Dendritic cell treated with granulocyte-macrophage colony-stimulating factor and Interleukin-4, amounts not matched to agents 40 ng/mL and 50 ng/mL, for 4 days (primary cell): Measurements from ENCODE around the gene INHA.

Experiments
- H3K27ac Mint-ChIP-seq: one replicate; pipeline ENCODE4 v1.8.0; 2022; ENCODE audit warnings: mild to moderate bottlenecking, mixed read lengths
- H3K27me3 Mint-ChIP-seq: one replicate; pipeline ENCODE4 v1.8.0; 2022; ENCODE audit warnings: mild to moderate bottlenecking, mixed read lengths
- H3K36me3 Mint-ChIP-seq: one replicate; pipeline ENCODE4 v1.8.0; 2022; ENCODE audit warnings: low read depth, mixed read lengths
- H3K4me1 Mint-ChIP-seq: one replicate; pipeline ENCODE4 v1.8.0; 2022; ENCODE audit warnings: low read depth, mixed read lengths
- H3K4me3 Mint-ChIP-seq: one replicate; pipeline ENCODE4 v1.8.0; 2022; ENCODE audit warnings: mild to moderate bottlenecking, moderate library complexity, mixed read lengths
- H3K9me3 Mint-ChIP-seq: one replicate; pipeline ENCODE4 v1.8.0; 2022; ENCODE audit warnings: mixed read lengths
- intact Hi-C: fragments of 100-400 bp; cut with micrococcal nuclease; formaldehyde crosslinking; loops from one replicate; pipeline ENCODE4 v1.15.0; 2022

The INHA gene

DNA sequence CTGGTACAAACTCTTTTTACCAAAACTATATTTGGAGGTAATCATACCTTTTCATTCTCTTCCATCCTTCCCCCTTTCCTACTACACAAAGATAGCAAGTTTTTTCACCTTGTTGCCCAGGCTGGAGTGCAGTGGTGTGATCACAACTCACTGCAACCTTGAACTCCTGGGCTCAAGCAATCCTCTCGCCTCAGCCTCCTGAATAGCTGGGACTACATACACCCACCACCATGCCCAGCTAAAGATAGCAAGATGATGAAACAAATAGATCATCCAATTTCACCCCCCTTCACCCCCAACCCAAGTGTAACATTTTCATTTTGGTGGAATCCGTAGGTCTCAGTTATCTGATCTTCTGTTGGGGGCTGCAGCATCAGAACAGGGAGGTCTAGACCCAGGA lies 21.0 kb downstream of the INHA start:
- Mint-ChIP-seq H3K4me1 (peaks cover 13% of the 10 kb centered on the region), H3K27ac (no peak overlapping the region), H3K9me3 (no peaks in the 10 kb centered on the region), H3K27me3 (peaks cover 13% of the 10 kb centered on the region), H3K36me3 (peaks cover 8% of the 10 kb centered on the region), H3K4me3 (no peak overlapping the region)
- intact Hi-C loops: no loop called here

DNA sequence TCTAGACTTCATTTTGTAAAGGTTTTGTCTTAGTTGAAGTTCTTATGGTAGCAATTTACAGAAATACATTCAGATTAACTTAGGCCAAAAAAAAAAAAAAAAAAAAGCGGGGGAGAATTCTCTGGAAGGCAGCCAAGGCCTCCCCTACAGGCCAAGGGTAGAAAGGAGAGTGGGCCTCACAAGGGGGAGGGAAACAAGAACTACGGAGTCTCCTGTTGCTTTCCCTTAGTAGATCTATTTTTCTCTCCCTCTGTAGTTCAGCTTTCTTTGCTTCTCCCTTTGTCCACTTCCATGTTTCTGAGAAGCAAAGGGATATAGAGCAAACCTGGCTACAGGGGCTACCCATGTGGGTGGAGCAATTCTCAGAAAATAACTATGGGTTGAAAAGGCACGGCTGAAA lies 23.1 kb downstream of the INHA start:
- H3K27ac Mint-ChIP-seq: peak overlapping the region; percentile 63
- intact Hi-C loops: loop anchor here (5.0 kb wide), 3 partner anchors 47 to 198 kb away; partner anchors contain the start of gene GMPPA
- peaks cover 12% of the 10 kb centered on the region for H3K27me3 Mint-ChIP-seq
- H3K36me3 Mint-ChIP-seq: peaks cover 19% of the 10 kb centered on the region
- peaks cover 27% of the 10 kb centered on the region for H3K4me1 Mint-ChIP-seq
- no peaks in the 10 kb centered on the region for H3K9me3 Mint-ChIP-seq
- H3K4me3 Mint-ChIP-seq: no peak overlapping the region

- Mint-ChIP-seq H3K9me3 (no peaks in the 10 kb centered on the region), H3K27ac (peak overlapping the region; percentile 96), H3K4me1 (peaks cover 38% of the 10 kb centered on the region), H3K36me3 (peaks cover 35% of the 10 kb centered on the region), H3K4me3 (peak overlapping the region; percentile 94), H3K27me3 (peaks cover 8% of the 10 kb centered on the region)
- intact Hi-C loops: loop anchor here (2.0 to 5.0 kb wide), 4 partner anchors 45 to 200 kb away; partner anchors contain the start of genes GMPPA and TMEM198
Measured at GRCh38 chr2:219596954-219597551, 24.9 kb downstream of the INHA start.

DNA sequence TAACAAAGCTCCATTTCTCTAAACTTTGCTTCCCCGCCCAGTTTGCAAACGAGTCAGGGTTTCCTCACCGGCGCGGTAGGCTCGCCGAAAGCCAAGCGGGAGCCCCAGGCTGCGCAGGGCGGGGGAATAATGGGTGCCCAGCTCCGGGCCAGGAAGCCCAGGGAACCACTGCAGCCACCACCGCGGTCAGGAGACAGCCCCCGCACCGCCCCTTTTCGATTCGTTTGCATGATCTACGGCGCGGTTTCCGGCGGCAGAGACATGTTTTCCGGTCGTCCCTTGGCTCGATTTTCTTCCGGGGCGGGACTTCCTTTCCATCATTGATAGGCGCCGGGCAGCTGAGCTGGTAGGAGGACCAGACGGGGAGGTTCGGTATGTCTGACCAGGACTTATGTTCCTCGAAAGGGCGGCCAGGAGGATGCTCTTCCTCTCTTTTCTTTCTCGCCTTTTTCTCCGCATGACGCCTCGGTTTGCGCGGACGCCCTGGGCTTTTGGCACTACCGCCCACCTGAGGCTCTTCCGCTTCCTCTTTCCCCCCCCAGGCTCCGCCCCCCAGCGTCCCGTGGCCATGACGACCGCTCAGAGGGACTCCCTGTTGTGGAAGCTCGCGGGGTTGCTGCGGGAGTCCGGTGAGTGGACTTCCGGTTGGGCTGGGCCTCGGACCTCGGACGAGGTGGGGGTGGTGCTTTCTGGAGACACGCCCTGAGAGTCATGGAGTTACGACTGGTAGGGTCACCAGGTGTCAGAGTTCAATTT lies 25.6 kb downstream of the INHA start, which contains the start of gene STK11IP:
TSS of gene STK11IP (plus strand) at position 306 of the 756 bp plus-strand sequence. CDS start at position 569, 263 bp downstream.
- intact Hi-C loops: loop anchor here (2.0 to 5.0 kb wide), 4 partner anchors 45 to 200 kb away; partner anchors contain the start of genes GMPPA and TMEM198
- peaks cover 42% of the 10 kb centered on the region for H3K36me3 Mint-ChIP-seq
- H3K27me3 Mint-ChIP-seq: peaks cover 6% of the 10 kb centered on the region
- peak within 1 kb of the TSS; percentile 94 for H3K4me3 Mint-ChIP-seq
- H3K4me1 Mint-ChIP-seq: peaks cover 42% of the 10 kb centered on the region
- no peaks in the 10 kb centered on the region for H3K9me3 Mint-ChIP-seq
- H3K27ac Mint-ChIP-seq: peak within 1 kb of the TSS; percentile 96

GRCh38 chr2:219598308-219599078 lies 26.4 kb downstream of the INHA start:
- Mint-ChIP-seq H3K27ac (peak overlapping the region; percentile 96), H3K4me3 (peak overlapping the region; percentile 94), H3K27me3 (peaks cover 3% of the 10 kb centered on the region), H3K9me3 (no peaks in the 10 kb centered on the region), H3K36me3 (peaks cover 49% of the 10 kb centered on the region), H3K4me1 (peaks cover 50% of the 10 kb centered on the region)
- intact Hi-C loops: loop anchor here (5.0 kb wide), 3 partner anchors 44 to 201 kb away; partner anchors contain the start of gene GMPPA

DNA sequence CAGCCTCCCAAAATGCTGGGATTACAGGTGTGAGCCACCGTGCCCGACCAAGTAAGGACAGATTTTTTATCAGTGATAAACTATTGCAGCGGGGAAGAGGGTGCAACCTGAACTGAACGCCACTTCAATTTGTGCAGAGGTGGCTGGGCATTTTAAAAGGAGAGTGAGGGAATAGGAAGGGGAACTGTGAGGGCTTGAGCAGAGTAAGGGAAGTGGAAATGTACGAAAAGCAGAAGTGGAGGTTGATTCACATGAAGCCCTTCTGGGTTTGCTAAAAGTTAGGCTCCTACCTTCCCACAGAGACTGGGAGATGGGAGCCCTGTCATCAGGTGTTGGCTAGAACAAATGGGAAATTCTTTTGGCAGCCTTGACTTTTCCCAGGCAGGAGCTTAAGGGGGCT lies 31.7 kb downstream of the INHA start:
- H3K27me3 Mint-ChIP-seq: no peaks in the 10 kb centered on the region
- H3K27ac Mint-ChIP-seq: peak overlapping the region; percentile 55
- peaks cover 91% of the 10 kb centered on the region for H3K36me3 Mint-ChIP-seq
- H3K4me3 Mint-ChIP-seq: no peak overlapping the region
- intact Hi-C loops: no loop called here
- H3K4me1 Mint-ChIP-seq: peaks cover 50% of the 10 kb centered on the region
- H3K9me3 Mint-ChIP-seq: no peaks in the 10 kb centered on the region

DNA sequence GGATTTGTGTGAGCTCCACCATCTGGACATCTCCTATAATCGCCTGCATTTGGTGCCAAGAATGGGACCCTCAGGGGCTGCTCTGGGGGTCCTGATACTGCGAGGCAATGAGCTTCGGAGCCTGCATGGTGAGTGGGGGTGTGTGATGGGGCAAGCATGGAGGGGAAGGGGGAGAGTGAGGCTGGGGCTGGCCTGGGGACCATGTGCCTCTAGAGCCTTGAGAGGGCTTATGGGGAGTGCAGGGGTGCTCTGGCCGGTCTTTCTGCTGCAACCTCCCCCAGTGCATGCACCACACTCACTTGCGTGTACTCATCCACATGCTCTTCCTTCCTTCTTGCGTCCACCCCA lies 33.5 kb downstream of the INHA start:
- Mint-ChIP-seq H3K27me3 (no peaks in the 10 kb centered on the region), H3K36me3 (peaks cover 99% of the 10 kb centered on the region), H3K9me3 (no peaks in the 10 kb centered on the region), H3K27ac (no peak overlapping the region), H3K4me1 (peaks cover 40% of the 10 kb centered on the region), H3K4me3 (no peak overlapping the region)
- intact Hi-C loops: no loop called here

DNA sequence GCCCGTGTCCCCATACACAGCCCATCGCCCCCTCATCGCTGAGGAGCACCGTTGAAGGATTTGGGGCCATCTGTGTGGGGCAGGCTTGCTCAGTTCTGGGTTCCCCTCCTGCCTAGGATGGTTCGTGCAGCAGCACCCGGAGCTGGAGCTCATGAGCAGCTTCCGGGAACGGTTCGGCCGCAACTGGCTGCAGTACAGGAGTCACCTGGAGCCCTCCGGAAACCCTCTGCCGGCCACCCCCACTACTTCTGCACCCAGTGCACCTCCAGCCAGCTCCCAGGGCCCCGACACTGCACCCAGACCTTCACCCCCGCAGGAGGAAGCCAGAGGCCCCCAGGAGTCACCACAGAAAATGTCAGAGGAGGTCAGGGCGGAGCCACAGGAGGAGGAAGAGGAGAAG lies 35.8 kb downstream of the INHA start:
- peaks cover 99% of the 10 kb centered on the region for H3K36me3 Mint-ChIP-seq

GRCh38 chr2:219608399-219608964 lies 36.4 kb downstream of the INHA start:
- intact Hi-C loops: no loop called here
- Mint-ChIP-seq H3K4me3 (no peak overlapping the region), H3K9me3 (no peaks in the 10 kb centered on the region), H3K27me3 (no peaks in the 10 kb centered on the region), H3K4me1 (peaks cover 27% of the 10 kb centered on the region), H3K36me3 (peaks cover 100% of the 10 kb centered on the region), H3K27ac (peak overlapping the region; percentile 33)

More for the DNA sequence above, 35.8 kb downstream of the INHA start:
- H3K4me3 Mint-ChIP-seq: no peak overlapping the region
- H3K9me3 Mint-ChIP-seq: no peaks in the 10 kb centered on the region
- intact Hi-C loops: no loop called here
- peak overlapping the region; percentile 33 for H3K27ac Mint-ChIP-seq
- H3K27me3 Mint-ChIP-seq: no peaks in the 10 kb centered on the region
- peaks cover 32% of the 10 kb centered on the region for H3K4me1 Mint-ChIP-seq

DNA sequence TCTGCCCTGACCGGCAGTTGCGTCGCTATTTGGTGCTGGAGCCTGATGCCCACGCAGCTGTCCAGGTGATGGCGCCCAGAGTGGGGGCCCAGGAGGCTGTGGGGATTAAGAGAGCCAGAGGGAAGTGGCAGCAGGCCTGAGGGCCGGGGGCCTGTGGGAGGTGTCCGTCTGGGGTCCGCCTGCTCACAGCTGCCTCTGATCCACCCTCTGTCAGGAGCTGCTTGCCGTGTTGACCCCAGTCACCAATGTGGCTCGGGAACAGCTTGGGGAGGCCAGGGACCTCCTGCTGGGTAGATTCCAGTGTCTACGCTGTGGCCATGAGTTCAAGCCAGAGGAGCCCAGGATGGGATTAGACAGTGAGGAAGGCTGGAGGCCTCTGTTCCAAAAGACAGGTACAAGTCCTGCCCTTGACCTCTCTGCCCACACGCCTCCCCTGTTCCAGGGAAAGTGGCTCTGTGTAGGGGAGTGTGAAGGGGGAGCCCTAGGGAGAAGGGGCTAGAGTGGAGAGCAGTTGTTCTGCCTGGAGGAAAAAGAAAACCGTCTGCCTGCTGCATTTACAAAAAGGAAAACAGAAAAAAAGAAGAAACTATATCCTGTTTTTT lies 37.1 kb downstream of the INHA start:
- no peaks in the 10 kb centered on the region for H3K9me3 Mint-ChIP-seq
- H3K4me3 Mint-ChIP-seq: no peak overlapping the region
- intact Hi-C loops: no loop called here
- H3K27ac Mint-ChIP-seq: no peak overlapping the region
- peaks cover 20% of the 10 kb centered on the region for H3K4me1 Mint-ChIP-seq
- peaks cover 100% of the 10 kb centered on the region for H3K36me3 Mint-ChIP-seq
- no peaks in the 10 kb centered on the region for H3K27me3 Mint-ChIP-seq

DNA sequence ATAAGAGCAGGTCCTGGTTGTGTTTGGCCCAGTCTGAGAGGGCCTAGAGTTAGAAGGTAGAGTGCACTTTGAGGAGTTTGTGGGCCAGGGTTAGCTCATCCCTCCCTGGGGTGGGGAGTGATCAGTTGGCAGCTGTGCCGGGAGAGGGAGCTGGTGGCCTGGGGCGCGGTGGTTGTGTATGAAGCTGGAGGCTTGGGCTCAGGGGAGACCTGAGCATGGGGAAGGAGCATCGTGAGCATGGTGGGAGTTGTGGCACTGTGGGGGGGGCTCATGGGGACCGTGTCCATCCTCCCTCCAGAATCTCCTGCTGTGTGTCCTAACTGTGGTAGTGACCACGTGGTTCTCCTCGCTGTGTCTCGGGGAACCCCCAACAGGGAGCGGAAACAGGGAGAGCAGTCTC lies 39.2 kb downstream of the INHA start:
- no peaks in the 10 kb centered on the region for H3K27me3 Mint-ChIP-seq
- no peak overlapping the region for H3K4me3 Mint-ChIP-seq
- H3K36me3 Mint-ChIP-seq: peaks cover 100% of the 10 kb centered on the region
- peaks cover 14% of the 10 kb centered on the region for H3K4me1 Mint-ChIP-seq
- H3K27ac Mint-ChIP-seq: no peak overlapping the region
- no peaks in the 10 kb centered on the region for H3K9me3 Mint-ChIP-seq
- intact Hi-C loops: no loop called here

- peaks cover 14% of the 10 kb centered on the region for H3K4me1 Mint-ChIP-seq
- peaks cover 100% of the 10 kb centered on the region for H3K36me3 Mint-ChIP-seq
- no peaks in the 10 kb centered on the region for H3K9me3 Mint-ChIP-seq
- no peak overlapping the region for H3K4me3 Mint-ChIP-seq
- no peak overlapping the region for H3K27ac Mint-ChIP-seq
- intact Hi-C loops: no loop called here
- H3K27me3 Mint-ChIP-seq: no peaks in the 10 kb centered on the region
Measured at GRCh38 chr2:219611866-219612576, 39.9 kb downstream of the INHA start.
